Measurements from ENCODE around the gene SPOPL. TPM values are rescaled to one million over a fixed set of nuclear protein-coding genes. Genes with fewer than 3 reads are reported as not detected.
"Not testable (repeated sequence)": the region's sequence is repeated elsewhere in the genome, so short reads cannot be mapped to it uniquely, and the experiment has no call there.

The SPOPL gene
- total RNA-seq, 1 donor from 2014 or later: 9.1 TPM

GRCh38 chr2:138522556-138522955, 21.0 kb downstream of the SPOPL start:
- TF ChIP-seq CTCF (conservative IDR thresholded peaks at IDR 0.05; ENCODE audit: low read depth, low read length): no peak
- DNase-seq (ENCODE audit: low read depth): no peak

GRCh38 chr2:138523018-138523672, 21.6 kb downstream of the SPOPL start:
- not testable (repeated sequence) for DNase-seq (ENCODE audit: low read depth); H3K4me3 ChIP-seq (ENCODE audit: low read depth, low read length)

More at GRCh38 chr2:138522556-138522955, 21.0 kb downstream of the SPOPL start:
- H3K4me3 ChIP-seq (ENCODE audit: low read depth, low read length): no peak overlapping the region

- not testable (repeated sequence) for DNase-seq (ENCODE audit: low read depth); H3K4me3 ChIP-seq (ENCODE audit: low read depth, low read length)
Measured at GRCh38 chr2:138523673-138524042, 22.1 kb downstream of the SPOPL start.

- not testable (repeated sequence) for H3K4me3 ChIP-seq (ENCODE audit: low read depth, low read length); DNase-seq (ENCODE audit: low read depth)
Measured at GRCh38 chr2:138524353-138524752, 22.8 kb downstream of the SPOPL start.

GRCh38 chr2:138531913-138532312, 30.3 kb downstream of the SPOPL start:
- H3K4me3 ChIP-seq (ENCODE audit: low read depth, low read length): no peak overlapping the region
- no peak for TF ChIP-seq CTCF (conservative IDR thresholded peaks at IDR 0.05; ENCODE audit: low read depth, low read length)
- no peak for DNase-seq (ENCODE audit: low read depth)

GRCh38 chr2:138534791-138535190, 33.2 kb downstream of the SPOPL start:
- no peak for TF ChIP-seq CTCF (conservative IDR thresholded peaks at IDR 0.05; ENCODE audit: low read depth, low read length)
- no peak for DNase-seq (ENCODE audit: low read depth)

GRCh38 chr2:138536302-138536701, 34.7 kb downstream of the SPOPL start:
- peak; percentile 88 for DNase-seq (ENCODE audit: low read depth)
- no peak for TF ChIP-seq CTCF (conservative IDR thresholded peaks at IDR 0.05; ENCODE audit: low read depth, low read length)
- H3K4me3 ChIP-seq (ENCODE audit: low read depth, low read length): no peak overlapping the region

More at GRCh38 chr2:138534791-138535190, 33.2 kb downstream of the SPOPL start:
- H3K4me3 ChIP-seq (ENCODE audit: low read depth, low read length): no peak overlapping the region

- DNase-seq (ENCODE audit: low read depth): no peak
- TF ChIP-seq CTCF (conservative IDR thresholded peaks at IDR 0.05; ENCODE audit: low read depth, low read length): no peak
Measured at GRCh38 chr2:138536740-138537139, 35.2 kb downstream of the SPOPL start.

More at GRCh38 chr2:138536740-138537139, 35.2 kb downstream of the SPOPL start:
- H3K4me3 ChIP-seq (ENCODE audit: low read depth, low read length): no peak overlapping the region
